ENCODE results near the gene CRAMP1. TPM values are rescaled to one million over a fixed set of nuclear protein-coding genes. Genes with fewer than 3 reads are reported as not detected.

Gene CRAMP1
- total and polyA plus RNA-seq, 2 of the 8 experiments (the other 6 are each of a cell fraction or from before 2014, with no cell fraction given), result 19.2 to 23.2 TPM

GRCh38 chr16:1580256-1580655 lies 31.9 kb upstream of the CRAMP1 start:
- H3K14ac ChIP-seq (ENCODE audit: insufficient read length), result no peak overlapping the region
- no peak overlapping the region for H2BK12ac ChIP-seq (ENCODE audit: low read depth, low read length)
- no peak overlapping the region for H2AFZ ChIP-seq (ENCODE audit: low read length)
- H3K79me1 ChIP-seq (ENCODE audit: low read depth, low read length), result no peaks in the 10 kb centered on the region
- no peak overlapping the region for H3K27ac ChIP-seq (ENCODE audit: low read depth, low read length)
- H3K23me2 ChIP-seq (ENCODE audit: low read depth, low read length), result no peaks in the 10 kb centered on the region
- no peak overlapping the region for H3K4me2 ChIP-seq (ENCODE audit: insufficient read depth in 1 of 2, low read depth in 2 of 2, low read length in 2 of 2)
- H2BK120ac ChIP-seq (replicated peaks; ENCODE audit: low read depth, low read length), result no peak overlapping the region
- H3K18ac ChIP-seq (ENCODE audit: extremely low read depth, low read length), result no peak overlapping the region
- H3K4ac ChIP-seq (replicated peaks; ENCODE audit: insufficient read length, low read depth, low read length), result no peak overlapping the region
- no peak overlapping the region for H2BK15ac ChIP-seq (ENCODE audit: low read length)
- no peaks in the 10 kb centered on the region for H4K20me1 ChIP-seq (replicated peaks in 1 of 2; ENCODE audit: control insufficient read depth in 1 of 2, insufficient read depth in 2 of 2, low read length in 2 of 2)
- H3K79me2 ChIP-seq (ENCODE audit: control insufficient read depth in 1 of 2, insufficient read depth in 2 of 2, low read length in 2 of 2), result no peaks in the 10 kb centered on the region
- ChIA-PET POLR2A (ENCODE audit: partially characterized antibody) (no interaction called here), CTCF (ENCODE audit: partially characterized antibody) (interaction anchor here (1.1 kb wide), 1 partner anchor 42 kb away, joined by 4 read pairs; no protein-coding TSS in a partner anchor)
- H3K36me3 ChIP-seq (ENCODE audit: control insufficient read depth in 2 of 4, insufficient read depth in 4 of 4, low read length in 3 of 4), result peaks cover 3 to 23% (median 18%) of the 10 kb centered on the region in 4 experiments; a peak in 6 of 8 replicates
- no peak overlapping the region for H3K4me3 ChIP-seq (ENCODE audit: extremely low read depth in 1 of 4, insufficient read depth in 2 of 4, low read depth in 3 of 4, low read length in 4 of 4)
- H3K23ac ChIP-seq (ENCODE audit: insufficient read length), result no peak overlapping the region
- H4K91ac ChIP-seq (replicated peaks; ENCODE audit: insufficient read length, low read length), result no peak overlapping the region
- no peak for FAIRE-seq
- 94% methylated on average over 11 of the region's 12 CpGs; no CpG with 5 or more reads in 1 of the 2 experiments for WGBS, 2 experiments (ENCODE audit: extremely low coverage in 1 of 2, insufficient coverage in 1 of 2, insufficient read length in 1 of 2, insufficient replicate concordance in 2 of 2, low coverage in 1 of 2, low lambda C conversion rate in 2 of 2, missing lambda C conversion rate in 1 of 2)
- no peak overlapping the region for H4K8ac ChIP-seq (ENCODE audit: extremely low read depth, insufficient read depth, low read length)
- no peaks in the 10 kb centered on the region for H3K27me3 ChIP-seq (replicated peaks in 1 of 4; ENCODE audit: control insufficient read depth in 3 of 4, extremely low read depth in 1 of 4, insufficient read depth in 3 of 4, low read length in 3 of 4)
- H4K5ac ChIP-seq (ENCODE audit: insufficient read length, low read depth, low read length), result no peak overlapping the region
- no peak for DNase-seq (ENCODE audit: low read depth in 1 of 2, low spot score in 2 of 2)
- no peaks in the 10 kb centered on the region for H3K4me1 ChIP-seq (replicated peaks in 1 of 4; ENCODE audit: control insufficient read depth in 3 of 4, insufficient read depth in 4 of 4, low read length in 3 of 4)
- no peak overlapping the region for H3K9ac ChIP-seq (replicated peaks in 1 of 4; ENCODE audit: extremely low read depth in 1 of 4, low read depth in 3 of 4, low read length in 3 of 4)
- no peaks in the 10 kb centered on the region for H3K9me3 ChIP-seq (ENCODE audit: insufficient read depth in 2 of 2, low read depth in 1 of 2, low read length in 1 of 2)
- no peak overlapping the region for H2BK20ac ChIP-seq (ENCODE audit: low read length)
- H2BK5ac ChIP-seq (ENCODE audit: low read depth, low read length), result no peak overlapping the region
- no peak overlapping the region for H2AK5ac ChIP-seq (ENCODE audit: low read depth, low read length)
- no peak overlapping the region for H3K56ac ChIP-seq (replicated peaks; ENCODE audit: insufficient read length, low read depth, low read length)
- no peak for TF ChIP-seq MAFK (IDR thresholded peaks at IDR 0.05; ENCODE audit: low read depth, low read length)
- no peak for TF ChIP-seq CREB1 (IDR thresholded peaks at IDR 0.05)
- TF ChIP-seq CBX8 (IDR thresholded peaks at IDR 0.05; ENCODE audit: borderline replicate concordance, low read depth, low read length), result no peak
- TF ChIP-seq, protein P1, sequence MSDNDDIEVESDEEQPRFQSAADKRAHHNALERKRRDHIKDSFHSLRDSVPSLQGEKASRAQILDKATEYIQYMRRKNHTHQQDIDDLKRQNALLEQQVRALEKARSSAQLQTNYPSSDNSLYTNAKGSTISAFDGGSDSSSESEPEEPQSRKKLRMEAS (IDR thresholded peaks at IDR 0.05), result no peak
- no peak for TF ChIP-seq SIN3A (conservative IDR thresholded peaks at IDR 0.05 in 1 of 2, IDR thresholded peaks at IDR 0.05 in 1 of 2; ENCODE audit: low read depth in 1 of 2, low read length in 2 of 2)
- no peak for TF ChIP-seq TCF12 (IDR thresholded peaks at IDR 0.05; ENCODE audit: low read depth, low read length)
- TF ChIP-seq RAD21 (IDR thresholded peaks at IDR 0.05 in 1 of 2, conservative IDR thresholded peaks at IDR 0.05 in 1 of 2; ENCODE audit: low read depth in 2 of 2, low read length in 2 of 2), result no peak
- TF ChIP-seq E2F6 (IDR thresholded peaks at IDR 0.05), result no peak
- no peak for TF ChIP-seq POLR2A (IDR thresholded peaks at IDR 0.05; ENCODE audit: control extremely low read depth in 1 of 2, low read depth in 2 of 2, low read length in 2 of 2)
- TF ChIP-seq GABPA (IDR thresholded peaks at IDR 0.05; ENCODE audit: borderline replicate concordance, insufficient read depth, low read length), result no peak
- TF ChIP-seq CHD2 (IDR thresholded peaks at IDR 0.05; ENCODE audit: low read length), result no peak
- no peak for TF ChIP-seq POU5F1 (IDR thresholded peaks at IDR 0.05; ENCODE audit: low read depth, low read length)
- no peak for TF ChIP-seq BACH1 (IDR thresholded peaks at IDR 0.05; ENCODE audit: low read length)
- no peak for TF ChIP-seq BRCA1 (IDR thresholded peaks at IDR 0.05; ENCODE audit: low read depth, low read length)
